Activated T-cell treated with anti-CD3 and anti-CD28 coated beads for 48 hours (primary cell): Measurements from ENCODE around the gene SSRP1.
A peak's percentile ranks its signal among the peaks of the same experiment; 100 is the strongest.

Source experiments
- DNase-seq: peaks from one replicate; pipeline ENCODE4 v3.0.0-alpha.2; 2020; ENCODE audit warnings: low read depth

SSRP1 gene

GRCh38 chr11:57315491-57315890, 20.2 kb downstream of the SSRP1 start:
- DNase-seq = no peak

- DNase-seq = no peak
Observed at GRCh38 chr11:57314221-57314973, 21.3 kb downstream of the SSRP1 start.

GRCh38 chr11:57313788-57314135, 21.9 kb downstream of the SSRP1 start:
- DNase-seq = no peak

DNA sequence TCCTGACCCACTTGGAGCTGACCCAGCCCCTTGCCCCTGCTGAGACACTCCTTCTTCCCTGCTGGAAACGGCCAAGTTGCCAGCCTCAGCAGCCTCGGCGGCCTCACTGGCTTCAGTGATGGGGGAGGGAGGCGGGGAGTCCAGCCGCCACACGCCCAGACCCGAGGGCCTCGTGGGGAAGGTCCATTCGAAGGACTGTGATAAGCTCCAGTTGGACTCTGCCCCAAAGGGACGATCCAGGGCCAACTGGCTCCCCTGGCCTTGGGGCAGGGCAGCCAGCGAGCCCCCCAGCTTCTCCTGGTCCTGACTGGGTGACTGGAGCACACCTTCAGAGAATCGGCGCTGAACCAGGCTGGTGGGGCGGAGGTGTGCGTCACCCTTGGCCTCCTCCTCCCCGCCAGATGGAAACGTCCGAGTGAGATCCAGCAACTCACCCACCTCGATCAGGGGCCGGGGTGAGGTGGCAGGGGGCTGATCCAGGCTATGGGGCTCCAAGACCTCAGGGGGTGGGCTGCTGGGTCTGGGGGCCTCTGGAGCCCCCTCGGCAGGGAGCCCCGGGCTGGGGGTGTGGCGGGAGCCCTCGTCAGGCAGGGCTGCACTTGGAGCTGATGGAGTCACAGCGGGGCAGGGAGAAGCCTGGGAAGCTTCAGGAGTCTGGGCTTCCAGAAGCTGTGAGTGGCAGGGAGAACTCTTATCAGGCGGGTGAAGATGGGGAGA, 22.5 kb downstream of the SSRP1 start:
- DNase-seq = no peak

- DNase-seq = no peak
Observed at GRCh38 chr11:57312511-57313021, 23.1 kb downstream of the SSRP1 start.

DNA sequence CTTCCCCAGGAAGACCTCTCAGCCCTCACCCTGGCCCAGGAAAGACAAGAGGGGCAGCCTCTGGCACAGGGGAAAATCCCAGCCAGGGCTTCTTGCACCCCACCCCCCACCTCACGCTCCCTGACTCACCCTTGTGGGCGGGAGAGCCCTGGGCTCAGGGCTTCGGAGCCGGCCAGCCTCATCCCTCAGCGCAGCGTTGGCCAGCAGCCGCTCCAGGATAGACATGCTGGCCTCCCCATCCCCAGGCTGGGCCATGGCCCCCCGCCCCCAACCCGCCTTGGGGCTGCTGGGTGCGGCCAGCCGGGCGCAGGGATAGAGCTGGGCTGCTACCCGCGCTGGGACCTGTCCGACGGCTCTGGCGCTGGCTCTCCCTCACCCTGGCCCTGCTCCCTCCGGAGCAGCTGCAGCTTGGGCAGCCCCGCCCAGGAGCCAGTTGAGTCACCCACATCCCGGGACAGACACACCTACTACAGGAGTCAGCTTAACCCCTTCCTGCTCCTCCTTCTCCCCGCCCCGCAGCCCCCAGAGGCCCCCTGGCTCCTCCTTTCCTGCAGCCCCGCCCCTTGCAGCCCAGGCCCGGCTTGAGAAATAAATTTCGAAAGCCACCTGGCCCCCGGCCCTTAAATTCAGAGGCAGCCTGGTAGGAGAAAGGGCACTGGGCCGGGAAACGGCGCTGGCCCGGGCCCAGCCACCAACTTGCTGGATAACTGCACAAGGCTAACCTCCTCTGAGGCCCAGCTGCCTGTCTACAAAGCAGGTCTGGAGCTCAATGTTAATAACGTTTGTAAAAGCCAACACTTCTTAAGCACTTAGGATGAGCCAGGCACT, 24.4 kb downstream of the SSRP1 start:
- peak; percentile 72 for DNase-seq

DNA sequence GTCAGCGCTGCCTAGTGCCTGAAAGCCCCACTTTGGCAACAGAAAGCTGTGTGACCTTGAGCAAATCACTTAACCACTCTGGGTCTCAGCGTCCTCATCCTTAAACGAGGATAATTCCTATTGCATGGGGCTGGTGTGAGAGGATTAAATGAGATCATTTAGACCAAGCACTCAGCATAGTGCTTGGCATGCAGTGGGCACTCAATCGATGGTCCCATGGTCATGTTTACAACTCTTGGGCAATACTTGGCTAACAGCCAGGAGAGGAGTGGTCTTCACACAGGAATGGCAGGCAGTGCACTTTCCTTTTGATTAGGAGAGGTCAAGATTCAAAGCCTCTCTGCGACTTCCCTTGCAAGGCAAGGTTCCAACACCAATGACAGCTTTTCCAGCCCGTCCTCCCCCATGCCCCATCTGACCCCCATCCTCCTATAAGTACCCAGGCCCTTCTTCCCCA, 25.0 kb downstream of the SSRP1 start:
- DNase-seq = no peak

DNA sequence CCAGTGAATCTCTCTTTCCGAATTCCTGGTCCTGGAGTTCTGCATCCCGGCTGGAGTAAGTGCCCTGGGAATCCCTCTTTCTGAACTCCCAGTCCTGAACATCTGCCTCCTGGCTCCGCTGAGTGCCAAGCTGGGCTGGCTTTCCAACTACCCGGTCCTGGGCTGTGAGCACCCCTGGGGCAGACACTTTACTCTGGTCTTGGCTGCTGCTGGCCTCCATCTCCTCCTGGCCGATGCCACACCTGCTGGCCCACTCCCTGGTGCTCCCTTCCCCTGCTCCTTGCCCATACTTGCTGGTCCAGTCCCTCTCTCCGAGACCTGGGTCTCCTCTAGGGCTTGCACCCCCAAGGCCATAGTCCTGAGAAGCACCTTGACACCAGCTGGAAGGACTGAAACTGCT, 25.6 kb downstream of the SSRP1 start:
- no peak for DNase-seq

DNA sequence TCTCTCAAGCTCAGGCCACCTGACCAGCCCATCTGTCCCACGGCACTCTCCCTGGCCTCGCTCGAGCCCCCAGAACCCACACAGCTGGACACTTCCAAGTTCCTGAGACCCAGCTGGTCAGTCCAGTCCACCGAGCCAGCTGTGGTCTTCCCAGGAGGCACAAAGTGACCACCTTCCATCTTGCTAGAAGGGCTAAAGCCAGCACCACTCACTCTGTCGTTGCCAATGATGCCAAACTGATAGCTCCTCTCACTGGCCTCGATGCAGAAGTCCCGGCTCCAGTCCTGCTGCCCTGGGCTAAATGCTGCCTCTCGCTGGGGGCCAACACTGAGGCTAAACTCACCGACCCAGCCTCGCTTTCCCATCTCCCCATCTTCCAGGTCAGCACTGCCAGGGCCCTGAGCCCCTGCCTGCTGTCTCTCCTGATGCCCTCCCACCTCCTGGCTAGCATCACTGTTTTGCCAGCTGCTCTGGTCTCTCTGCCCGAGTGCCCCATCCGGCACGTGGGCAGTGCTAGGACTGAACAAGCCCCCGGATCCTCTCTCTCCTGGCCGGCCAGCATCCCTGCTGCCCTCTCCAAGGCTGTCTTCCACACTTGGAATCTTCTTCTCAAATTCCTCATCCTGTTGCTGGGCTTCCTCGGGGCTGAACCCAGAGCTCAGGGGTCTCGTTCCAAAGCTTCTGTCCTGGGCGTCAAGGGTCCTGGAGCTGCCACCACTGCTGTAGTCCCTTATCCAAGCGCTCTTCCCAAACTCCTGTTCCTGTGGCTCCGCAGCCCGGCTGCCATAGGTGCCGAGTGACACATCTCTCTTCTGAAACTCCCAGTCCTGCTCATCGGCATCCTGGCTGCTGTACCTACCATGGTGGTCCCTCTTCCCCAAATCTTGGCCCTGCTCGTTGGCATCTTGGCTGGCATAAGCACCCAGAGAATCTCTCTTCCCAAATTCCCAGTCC, 26.3 kb downstream of the SSRP1 start:
- no peak for DNase-seq

GRCh38 chr11:57308426-57309060, 27.1 kb downstream of the SSRP1 start:
- DNase-seq = no peak

GRCh38 chr11:57307666-57308270, 27.9 kb downstream of the SSRP1 start:
- no peak for DNase-seq

DNA sequence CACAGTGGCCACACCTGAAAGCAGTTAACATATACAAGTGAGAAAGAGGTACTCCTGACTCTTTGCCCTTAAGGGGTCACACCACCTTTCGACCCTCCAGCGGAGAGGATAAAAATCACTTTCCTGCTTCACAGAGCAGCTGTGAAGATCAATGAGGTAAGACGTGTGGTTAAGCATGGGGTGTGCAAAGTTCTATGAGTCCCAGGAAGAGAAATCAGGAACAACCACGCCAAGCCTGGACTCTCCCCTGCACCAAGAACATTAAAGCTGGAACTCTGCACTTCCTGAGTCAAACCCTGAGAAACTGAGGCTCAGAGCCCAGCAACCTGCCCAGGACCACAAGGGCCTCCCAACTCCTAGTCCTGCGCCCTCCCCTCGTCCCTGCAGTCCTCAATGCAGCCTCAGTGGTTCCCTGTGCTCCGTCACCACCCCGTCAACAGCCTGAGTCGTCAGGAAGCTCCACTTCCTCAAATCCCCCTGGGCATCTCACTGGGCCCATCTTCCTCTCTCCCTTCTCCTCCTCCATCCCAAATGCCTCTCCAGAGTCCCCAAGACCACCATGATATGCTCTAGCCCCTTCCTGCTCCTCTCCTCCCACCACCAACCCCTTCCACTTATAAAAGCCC, 28.6 kb downstream of the SSRP1 start:
- no peak for DNase-seq

GRCh38 chr11:57306161-57306876, 29.4 kb downstream of the SSRP1 start:
- DNase-seq = no peak

DNA sequence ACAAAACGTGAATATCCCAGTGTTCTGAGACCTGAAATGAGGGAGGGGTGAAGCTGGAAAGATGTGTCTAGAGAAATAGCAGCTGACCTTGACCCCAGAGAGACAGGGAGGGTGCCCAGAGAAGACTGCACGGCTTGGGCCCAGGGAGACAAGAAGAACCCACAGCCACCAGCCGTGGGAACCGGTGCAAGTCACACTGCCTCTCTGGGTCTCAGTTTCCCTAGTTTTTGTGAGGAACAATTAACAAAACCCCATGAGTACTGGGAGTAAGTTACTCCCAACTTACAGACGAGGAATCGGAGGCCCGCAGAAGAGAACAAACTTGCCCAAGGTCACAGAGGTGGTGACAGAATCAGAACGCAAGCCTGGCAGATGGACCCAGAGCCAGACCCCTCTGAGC, 30.2 kb downstream of the SSRP1 start:
- no peak for DNase-seq

DNA sequence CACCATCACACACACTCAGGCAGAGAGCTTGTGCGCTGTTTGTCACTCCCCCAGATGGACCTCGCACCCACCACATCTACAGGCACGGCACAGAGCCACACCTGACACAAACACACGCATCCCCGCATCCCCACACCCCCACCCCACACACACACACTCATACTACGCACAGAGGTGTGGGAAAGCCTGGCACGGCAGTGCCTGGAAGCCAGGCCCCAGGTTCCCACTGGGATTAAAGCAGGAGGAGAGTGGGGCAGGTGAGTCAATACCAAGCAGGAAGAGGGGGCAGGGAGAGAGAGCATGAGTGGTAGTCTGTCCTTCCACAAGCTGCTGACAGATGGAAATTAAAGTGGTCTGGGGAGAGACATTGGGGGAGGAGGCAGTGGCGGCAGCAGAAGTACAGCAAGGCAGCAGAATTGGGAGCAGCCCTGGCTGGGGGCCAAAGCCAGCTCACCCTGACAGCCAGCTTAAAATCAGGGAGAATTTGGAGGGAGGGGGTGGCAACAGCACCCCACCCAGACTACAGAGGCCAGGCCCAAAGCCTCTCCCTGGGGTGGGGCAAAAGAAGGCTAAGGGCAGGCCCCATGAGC, 31.6 kb downstream of the SSRP1 start:
- DNase-seq = no peak

DNA sequence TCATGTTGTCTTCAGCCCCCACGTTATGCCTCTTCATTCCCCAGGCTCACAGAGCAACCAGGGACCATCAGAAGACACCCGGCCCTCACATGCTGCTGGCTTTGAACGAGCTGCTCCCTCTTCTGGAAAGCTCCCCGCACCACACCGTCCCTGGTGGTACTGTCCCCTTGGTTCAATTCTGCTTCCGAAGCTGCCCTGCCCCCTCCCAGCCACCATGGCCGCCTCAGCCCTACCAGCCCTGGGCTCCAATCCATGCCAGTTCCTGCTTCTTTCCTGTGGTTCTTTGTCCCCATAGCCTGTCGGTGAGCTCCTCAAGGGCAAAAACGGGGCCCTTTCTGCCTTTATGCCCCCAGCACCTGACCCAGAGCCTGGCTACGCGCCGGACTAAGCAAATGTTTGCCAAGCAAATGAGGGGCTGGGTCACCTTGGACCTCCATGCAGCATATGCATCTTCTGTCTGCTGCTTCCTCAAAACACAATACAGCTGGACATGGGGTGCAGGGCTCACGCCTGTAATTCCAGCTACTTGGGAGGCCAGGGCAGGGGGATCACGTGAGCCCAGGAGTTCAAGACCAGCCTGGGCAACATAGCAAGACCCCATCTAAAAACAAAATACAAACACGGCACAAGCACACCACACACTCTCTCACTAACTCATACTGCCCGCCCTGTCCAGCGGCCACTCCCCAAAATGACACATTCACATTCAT, 32.3 kb downstream of the SSRP1 start:
- DNase-seq = no peak

DNA sequence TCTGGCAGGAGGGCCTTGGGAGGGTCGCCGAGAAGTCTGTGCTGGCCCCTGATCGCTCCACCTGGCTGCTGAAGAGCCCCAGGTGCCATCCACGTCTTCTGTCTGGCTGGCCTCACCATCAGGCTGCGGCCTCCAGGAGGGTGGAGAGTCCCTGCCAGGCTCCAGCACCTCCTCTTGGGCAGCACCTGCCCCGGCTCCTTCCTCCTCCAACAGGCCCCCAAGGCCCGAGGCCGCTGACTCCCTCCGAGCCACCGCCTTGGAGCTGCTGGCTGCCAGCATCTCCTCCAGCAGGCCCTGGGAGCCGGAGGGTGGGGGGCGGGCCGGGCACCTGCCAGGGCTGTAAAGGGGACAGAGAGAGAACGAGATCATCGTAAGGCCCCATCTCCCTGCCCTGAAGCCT, 33.2 kb downstream of the SSRP1 start:
- DNase-seq = no peak

- no peak for DNase-seq
Observed at GRCh38 chr11:57301711-57302423, 33.8 kb downstream of the SSRP1 start.
